Skeletal muscle tissue (tissue), 4 donors: Measurements from ENCODE around the gene FAM124B. TPM values are rescaled to one million over a fixed set of nuclear protein-coding genes. Genes with fewer than 3 reads are reported as not detected.

Experiments used
- H3K27ac ChIP-seq: one replicate; pipeline ENCODE4 v1.7.0; 2013; ENCODE audit warnings: mild to moderate bottlenecking, low read depth, low read length, inconsistent platforms
- H3K27me3 ChIP-seq, 3 donors: one replicate each; pipeline ENCODE4 v1.7.0; 2013; ENCODE audit warnings: low read length in 3 of 3; ENCODE audit not compliant: control insufficient read depth in 3 of 3, insufficient read depth in 3 of 3
- H3K36me3 ChIP-seq, 3 donors: one replicate each; pipeline ENCODE4 v1.7.0; 2013; ENCODE audit warnings: low read length in 3 of 3; ENCODE audit not compliant: control insufficient read depth in 3 of 3, insufficient read depth in 3 of 3
- H3K4me1 ChIP-seq, 3 donors: one replicate each; pipeline ENCODE4 v1.7.0; 2013; ENCODE audit warnings: low read length in 3 of 3, mild to moderate bottlenecking in 3 of 3; ENCODE audit not compliant: control insufficient read depth in 3 of 3, insufficient read depth in 3 of 3
- H3K4me3 ChIP-seq, 3 donors: one replicate each; pipeline ENCODE4 v1.7.0; 2013; ENCODE audit warnings: low read length in 3 of 3
- H3K9ac ChIP-seq, 3 donors: one replicate each; pipeline ENCODE4 v1.7.0; 2013; ENCODE audit warnings: low read length in 3 of 3, mild to moderate bottlenecking in 3 of 3, moderate library complexity in 2 of 3, low read depth in 1 of 3
- H3K9me3 ChIP-seq, 3 donors: one replicate each; pipeline ENCODE4 v1.7.0; 2013; ENCODE audit warnings: low read length in 3 of 3; ENCODE audit not compliant: control insufficient read depth in 3 of 3
- total RNA-seq: library from RNA; depleted of rRNA; stranded (reverse); fragments of >200 nt; gene quantifications from one replicate; pipeline ENCODE4 v1.2.3, GENCODE V29; 2014
- donor health status: Osteomylitis.

FAM124B gene
- total RNA-seq, 1 donor from 2014 or later = 12.5 TPM

DNA sequence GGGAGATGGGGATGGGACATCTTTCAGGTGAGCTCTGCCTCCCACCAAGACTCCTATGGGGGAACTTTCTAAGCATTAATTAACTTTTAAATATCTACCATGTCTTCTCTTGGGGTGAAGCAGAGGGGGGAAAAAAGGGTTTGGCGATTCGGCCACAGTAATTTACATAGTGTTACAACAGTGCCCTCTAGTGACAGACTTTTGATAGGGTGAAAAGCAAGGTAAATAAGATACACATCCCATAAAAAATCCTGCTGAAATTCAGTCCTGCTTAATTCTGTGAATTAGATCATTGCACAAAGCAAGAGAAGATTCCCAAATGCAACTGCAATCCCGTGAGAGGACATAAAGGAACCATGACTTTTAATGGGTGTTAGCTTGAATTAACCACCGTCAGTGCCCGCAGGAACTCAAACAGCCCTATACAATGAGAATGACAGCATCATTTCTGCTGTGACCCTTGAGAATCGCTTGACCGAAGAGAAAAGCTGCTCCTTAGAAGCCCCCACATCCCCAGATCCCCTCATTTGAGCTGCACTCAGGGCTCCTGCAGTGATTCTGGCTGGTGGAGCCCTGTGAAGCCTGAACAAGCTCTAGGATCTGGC, 32.8 kb downstream of the FAM124B start:
- Histone ChIP-seq H3K4me3 (no peak overlapping the region), H3K9ac (no peak overlapping the region), H3K27ac (no peak overlapping the region)

GRCh38 chr2:224366267-224366844, 35.6 kb downstream of the FAM124B start:
- H3K4me3 ChIP-seq = no peak overlapping the region
- H3K9ac ChIP-seq = no peak overlapping the region
- H3K9me3 ChIP-seq = no peaks in the 10 kb centered on the region
- H3K27me3 ChIP-seq = no peaks in the 10 kb centered on the region
- H3K36me3 ChIP-seq = no peaks in the 10 kb centered on the region
- H3K27ac ChIP-seq = no peak overlapping the region
- no peaks in the 10 kb centered on the region for H3K4me1 ChIP-seq

More for the DNA sequence above, 32.8 kb downstream of the FAM124B start:
- Histone ChIP-seq H3K9me3 (no peaks in the 10 kb centered on the region), H3K36me3 (no peaks in the 10 kb centered on the region), H3K27me3 (no peaks in the 10 kb centered on the region), H3K4me1 (no peaks in the 10 kb centered on the region)

- Histone ChIP-seq H3K4me3 (no peak overlapping the region), H3K9me3 (no peaks in the 10 kb centered on the region), H3K9ac (no peak overlapping the region), H3K36me3 (no peaks in the 10 kb centered on the region), H3K27ac (no peak overlapping the region), H3K27me3 (no peaks in the 10 kb centered on the region), H3K4me1 (no peaks in the 10 kb centered on the region)
Observed at GRCh38 chr2:224365331-224365730, 36.6 kb downstream of the FAM124B start.

DNA sequence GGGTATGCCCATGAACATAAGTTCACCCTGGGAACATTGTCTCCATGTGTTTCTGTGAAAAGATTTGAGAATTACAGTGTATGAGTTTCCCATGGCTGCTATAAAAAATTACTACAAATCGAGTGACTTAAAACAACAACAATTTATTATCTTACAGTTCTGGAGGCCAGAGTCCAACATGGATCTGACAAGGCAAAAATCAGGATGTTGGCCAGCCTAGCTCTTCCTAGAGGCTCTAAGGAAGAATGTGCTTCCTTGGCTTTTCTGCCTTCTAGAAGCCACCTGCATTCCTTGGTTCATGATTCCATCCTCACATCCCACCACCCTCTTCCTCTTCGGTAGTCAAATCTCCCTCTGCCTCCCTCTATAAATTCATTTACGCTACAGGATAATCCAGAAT, 38.6 kb downstream of the FAM124B start:
- H3K4me3 ChIP-seq = no peak overlapping the region
- H3K36me3 ChIP-seq = no peaks in the 10 kb centered on the region
- H3K27me3 ChIP-seq = no peaks in the 10 kb centered on the region
- no peak overlapping the region for H3K27ac ChIP-seq
- H3K9me3 ChIP-seq = no peaks in the 10 kb centered on the region
- no peak overlapping the region for H3K9ac ChIP-seq
- no peaks in the 10 kb centered on the region for H3K4me1 ChIP-seq

GRCh38 chr2:224362094-224362493, 39.8 kb downstream of the FAM124B start:
- H3K27ac ChIP-seq = no peak overlapping the region

GRCh38 chr2:224360801-224361251, 41.1 kb downstream of the FAM124B start:
- Histone ChIP-seq H3K4me1 (no peaks in the 10 kb centered on the region), H3K9me3 (no peaks in the 10 kb centered on the region), H3K27ac (no peak overlapping the region), H3K36me3 (no peaks in the 10 kb centered on the region), H3K9ac (no peak overlapping the region), H3K4me3 (no peak overlapping the region), H3K27me3 (no peaks in the 10 kb centered on the region)

More at GRCh38 chr2:224362094-224362493, 39.8 kb downstream of the FAM124B start:
- Histone ChIP-seq H3K36me3 (no peaks in the 10 kb centered on the region), H3K4me3 (no peak overlapping the region), H3K4me1 (no peaks in the 10 kb centered on the region), H3K9ac (no peak overlapping the region), H3K9me3 (no peaks in the 10 kb centered on the region), H3K27me3 (no peaks in the 10 kb centered on the region)

GRCh38 chr2:224359569-224359968, 42.3 kb downstream of the FAM124B start:
- no peaks in the 10 kb centered on the region for H3K27me3 ChIP-seq
- H3K36me3 ChIP-seq = no peaks in the 10 kb centered on the region
- H3K9me3 ChIP-seq = no peaks in the 10 kb centered on the region
- H3K4me3 ChIP-seq = no peak overlapping the region
- H3K27ac ChIP-seq = no peak overlapping the region
- H3K9ac ChIP-seq = no peak overlapping the region
- no peaks in the 10 kb centered on the region for H3K4me1 ChIP-seq

DNA sequence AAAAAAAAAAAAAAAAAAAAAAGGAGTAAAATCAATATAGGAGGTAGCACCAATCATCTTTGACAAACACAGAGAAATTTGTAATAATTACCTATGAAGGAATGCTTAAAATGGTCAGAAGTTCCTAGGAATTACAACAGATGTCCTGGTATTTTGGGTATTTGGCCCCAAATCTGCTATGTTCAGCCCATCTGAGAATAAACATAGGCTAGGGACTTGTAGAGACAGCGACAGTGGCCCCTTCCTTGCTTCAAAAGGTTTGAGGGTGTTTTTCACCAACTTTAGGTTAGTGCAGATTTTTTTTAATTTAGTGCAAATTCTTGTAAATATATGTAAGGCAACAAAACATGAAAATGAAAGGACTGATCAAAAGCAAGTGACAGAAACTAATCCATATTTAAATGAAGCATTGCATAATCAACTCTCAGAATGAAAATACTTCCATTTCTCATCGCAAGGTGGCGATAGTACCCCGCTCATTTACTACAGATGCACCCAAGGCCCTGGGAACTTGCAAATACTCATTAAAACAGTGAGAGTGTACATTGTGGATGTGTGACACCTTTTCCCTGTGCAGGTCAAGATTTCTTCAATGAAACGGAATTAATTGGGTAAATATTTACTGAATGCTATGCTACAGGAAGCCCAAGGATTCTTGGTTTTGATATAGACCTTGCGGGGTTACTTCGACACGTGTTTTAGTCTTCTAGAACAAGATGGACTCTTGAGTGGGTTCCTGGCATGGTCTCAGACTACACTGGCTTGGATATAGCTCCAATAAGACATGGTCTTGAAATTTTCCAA, 44.6 kb downstream of the FAM124B start:
- no peak overlapping the region for H3K27ac ChIP-seq
- H3K36me3 ChIP-seq = no peaks in the 10 kb centered on the region
- H3K9me3 ChIP-seq = no peaks in the 10 kb centered on the region
- H3K4me3 ChIP-seq = no peak overlapping the region
- H3K9ac ChIP-seq = no peak overlapping the region
- H3K4me1 ChIP-seq = no peaks in the 10 kb centered on the region
- H3K27me3 ChIP-seq = no peaks in the 10 kb centered on the region

- Histone ChIP-seq H3K36me3 (no peaks in the 10 kb centered on the region), H3K4me3 (no peak overlapping the region)
Observed at GRCh38 chr2:224354632-224355211, 47.2 kb downstream of the FAM124B start.

DNA sequence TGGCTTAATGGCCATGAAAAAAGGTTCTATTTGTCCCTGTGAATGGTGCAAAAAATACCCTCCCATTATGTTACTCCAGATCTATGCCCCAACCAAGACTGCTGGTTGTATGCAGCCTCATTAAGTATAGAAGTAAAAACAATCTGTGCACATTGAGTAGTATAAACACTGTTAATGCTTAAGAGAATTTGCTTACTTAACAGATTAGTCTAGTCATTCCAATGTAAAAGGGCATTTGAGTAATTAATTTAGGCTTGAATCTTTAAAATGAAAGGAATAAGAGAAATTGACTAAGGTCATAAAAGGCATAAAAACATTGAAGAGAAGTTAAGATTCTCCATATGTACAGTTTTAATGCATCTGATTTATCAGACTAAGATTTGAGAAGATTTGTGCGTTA, 51.2 kb downstream of the FAM124B start:
- H3K36me3 ChIP-seq = no peaks in the 10 kb centered on the region
- H3K9ac ChIP-seq = no peak overlapping the region
- H3K4me1 ChIP-seq = no peaks in the 10 kb centered on the region
- no peaks in the 10 kb centered on the region for H3K9me3 ChIP-seq
- H3K4me3 ChIP-seq = no peak overlapping the region
- no peaks in the 10 kb centered on the region for H3K27me3 ChIP-seq
- H3K27ac ChIP-seq = no peak overlapping the region

More at GRCh38 chr2:224354632-224355211, 47.2 kb downstream of the FAM124B start:
- Histone ChIP-seq H3K9me3 (no peaks in the 10 kb centered on the region), H3K27ac (no peak overlapping the region), H3K27me3 (no peaks in the 10 kb centered on the region), H3K4me1 (no peaks in the 10 kb centered on the region), H3K9ac (no peak overlapping the region)
